ENCODE data around the gene POLR2E. TPM values are rescaled to one million over a fixed set of nuclear protein-coding genes. Genes with fewer than 3 reads are reported as not detected.

POLR2E gene
- total RNA-seq, 1 experiment from 2014 or later = 281 TPM

DNA sequence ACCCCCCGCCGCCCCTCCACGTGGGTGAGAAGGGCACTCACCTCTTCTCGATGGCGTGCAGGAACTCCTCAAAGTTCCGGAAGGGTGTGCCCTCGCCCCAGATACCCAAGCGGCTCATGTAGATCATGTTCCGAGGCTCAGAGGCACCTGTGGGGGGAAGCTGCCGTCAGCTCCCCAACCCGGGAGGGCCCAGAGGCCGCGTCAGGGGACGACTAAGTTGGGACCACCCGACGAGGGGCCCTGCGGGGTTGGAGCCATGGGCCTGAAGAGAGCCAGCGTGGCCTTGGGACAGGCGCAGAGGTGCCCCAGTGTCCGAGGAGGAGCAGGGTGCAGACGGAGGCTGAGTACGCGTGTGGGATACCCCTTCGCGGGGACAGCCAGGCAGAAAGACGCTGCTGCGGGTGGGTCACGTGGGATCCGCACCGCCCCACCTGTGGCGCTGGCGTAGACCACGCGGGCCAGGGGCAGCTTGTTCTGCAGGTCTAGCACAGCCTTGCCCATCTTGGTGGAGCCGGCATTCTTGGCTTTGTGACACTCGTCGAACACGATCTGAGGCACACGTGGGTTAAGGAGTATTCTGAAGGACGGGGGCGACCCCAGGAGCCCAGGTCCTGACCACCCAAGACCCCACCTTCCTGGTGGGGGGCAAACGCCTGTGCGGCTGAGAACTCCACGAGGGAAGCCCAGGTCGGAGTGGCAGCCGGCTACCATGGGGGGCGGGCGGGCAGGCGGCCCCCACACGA lies 24.5 kb upstream of the POLR2E start:
- BruUV-seq (replicated peaks) = no TSS peak
- Histone ChIP-seq H3K27me3 (ENCODE audit: insufficient read depth, low read length) (no peaks in the 10 kb centered on the region), H3K9me2 (ENCODE audit: insufficient read depth) (no peaks in the 10 kb centered on the region), H3K79me2 (ENCODE audit: insufficient read depth, low read length) (0 out of 2 replicates have a peak, but pooled peaks cover 2% of the 10 kb centered on the region), H3K4me2 (ENCODE audit: low read length) (no peak overlapping the region), H3K4me1 (ENCODE audit: control insufficient read depth in 1 of 2, insufficient read depth in 2 of 2, low read length in 2 of 2) (peaks cover 0 to 8% of the 10 kb centered on the region in 2 experiments; a peak in 2 of 4 replicates), H3K9ac (ENCODE audit: low read length) (no peak overlapping the region), H3K36me3 (ENCODE audit: control insufficient read depth in 1 of 2, insufficient read depth in 2 of 2, low read length in 2 of 2) (peaks cover 15 to 46% of the 10 kb centered on the region in 2 experiments; a peak in 3 of 4 replicates), H4K20me1 (ENCODE audit: insufficient read depth) (no peaks in the 10 kb centered on the region), H3K9me3 (ENCODE audit: control insufficient read depth in 1 of 2, insufficient read depth in 1 of 2, low read depth in 1 of 2, low read length in 2 of 2) (no peaks in the 10 kb centered on the region), H2AFZ (ENCODE audit: low read depth, low read length, poor library complexity, severe bottlenecking) (no peak overlapping the region), H3K4me3 (replicated peaks in 1 of 2; ENCODE audit: low read depth in 1 of 2, low read length in 2 of 2) (no peak overlapping the region), H3K27ac (ENCODE audit: low read depth, low read length) (no peak overlapping the region)
- ChIA-PET CTCF (no interaction called here), POLR2A (no interaction called here), RAD21 (ENCODE audit: low non-redundant PET in 1 of 2, low total read pairs in 2 of 2, uncharacterized antibody in 2 of 2, unreplicated experiment in 2 of 2) (no interaction called here)
- intact Hi-C loops (cut with micrococcal nuclease) = no loop called here
- ATAC-seq (no peak), DNase-seq (ENCODE audit: low read depth, low spot score) (no peak)
- TF ChIP-seq ZNF274 (IDR thresholded peaks at IDR 0.05; ENCODE audit: low read depth, low read length) = no peak
- TF ChIP-seq, protein P1, sequence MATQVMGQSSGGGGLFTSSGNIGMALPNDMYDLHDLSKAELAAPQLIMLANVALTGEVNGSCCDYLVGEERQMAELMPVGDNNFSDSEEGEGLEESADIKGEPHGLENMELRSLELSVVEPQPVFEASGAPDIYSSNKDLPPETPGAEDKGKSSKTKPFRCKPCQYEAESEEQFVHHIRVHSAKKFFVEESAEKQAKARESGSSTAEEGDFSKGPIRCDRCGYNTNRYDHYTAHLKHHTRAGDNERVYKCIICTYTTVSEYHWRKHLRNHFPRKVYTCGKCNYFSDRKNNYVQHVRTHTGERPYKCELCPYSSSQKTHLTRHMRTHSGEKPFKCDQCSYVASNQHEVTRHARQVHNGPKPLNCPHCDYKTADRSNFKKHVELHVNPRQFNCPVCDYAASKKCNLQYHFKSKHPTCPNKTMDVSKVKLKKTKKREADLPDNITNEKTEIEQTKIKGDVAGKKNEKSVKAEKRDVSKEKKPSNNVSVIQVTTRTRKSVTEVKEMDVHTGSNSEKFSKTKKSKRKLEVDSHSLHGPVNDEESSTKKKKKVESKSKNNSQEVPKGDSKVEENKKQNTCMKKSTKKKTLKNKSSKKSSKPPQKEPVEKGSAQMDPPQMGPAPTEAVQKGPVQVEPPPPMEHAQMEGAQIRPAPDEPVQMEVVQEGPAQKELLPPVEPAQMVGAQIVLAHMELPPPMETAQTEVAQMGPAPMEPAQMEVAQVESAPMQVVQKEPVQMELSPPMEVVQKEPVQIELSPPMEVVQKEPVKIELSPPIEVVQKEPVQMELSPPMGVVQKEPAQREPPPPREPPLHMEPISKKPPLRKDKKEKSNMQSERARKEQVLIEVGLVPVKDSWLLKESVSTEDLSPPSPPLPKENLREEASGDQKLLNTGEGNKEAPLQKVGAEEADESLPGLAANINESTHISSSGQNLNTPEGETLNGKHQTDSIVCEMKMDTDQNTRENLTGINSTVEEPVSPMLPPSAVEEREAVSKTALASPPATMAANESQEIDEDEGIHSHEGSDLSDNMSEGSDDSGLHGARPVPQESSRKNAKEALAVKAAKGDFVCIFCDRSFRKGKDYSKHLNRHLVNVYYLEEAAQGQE (IDR thresholded peaks at IDR 0.05; ENCODE audit: low read depth) = no peak
- TF ChIP-seq TCF7L2 (IDR thresholded peaks at IDR 0.05; ENCODE audit: borderline replicate concordance, extremely low read depth, insufficient read depth, insufficient read length) = no peak
- TF ChIP-seq, protein P2, sequence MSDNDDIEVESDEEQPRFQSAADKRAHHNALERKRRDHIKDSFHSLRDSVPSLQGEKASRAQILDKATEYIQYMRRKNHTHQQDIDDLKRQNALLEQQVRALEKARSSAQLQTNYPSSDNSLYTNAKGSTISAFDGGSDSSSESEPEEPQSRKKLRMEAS (IDR thresholded peaks at IDR 0.05) = no peak
- no peak for TF ChIP-seq ELF1 (IDR thresholded peaks at IDR 0.05; ENCODE audit: borderline replicate concordance, low read depth)
- TF ChIP-seq CEBPB (IDR thresholded peaks at IDR 0.05; ENCODE audit: low read depth) = no peak
- TF ChIP-seq CBX3 (IDR thresholded peaks at IDR 0.05; ENCODE audit: low read depth) = no peak
- no peak for TF ChIP-seq POLR2AphosphoS5 (IDR thresholded peaks at IDR 0.05; ENCODE audit: low read depth, low read length)
- TF ChIP-seq EGR1 (IDR thresholded peaks at IDR 0.05; ENCODE audit: low read depth) = no peak
- TF ChIP-seq FOSL1 (IDR thresholded peaks at IDR 0.05; ENCODE audit: low read depth) = no peak
- TF ChIP-seq, protein P3, sequence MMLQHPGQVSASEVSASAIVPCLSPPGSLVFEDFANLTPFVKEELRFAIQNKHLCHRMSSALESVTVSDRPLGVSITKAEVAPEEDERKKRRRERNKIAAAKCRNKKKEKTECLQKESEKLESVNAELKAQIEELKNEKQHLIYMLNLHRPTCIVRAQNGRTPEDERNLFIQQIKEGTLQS (IDR thresholded peaks at IDR 0.05) = no peak
- TF ChIP-seq POLR2A (IDR thresholded peaks at IDR 0.05; ENCODE audit: borderline replicate concordance, extremely low read depth, insufficient read depth, insufficient read length) = no peak
